Parathyroid adenoma (tissue), 2 donors: ENCODE measurements around the gene HPDL.

Source experiments
- H2AFZ ChIP-seq: fragments of 300-600 bp; sonication (generic); one replicate; pipeline ENCODE4 v1.7.0; 2017; ENCODE audit warnings: antibody characterized with exemption, mild to moderate bottlenecking
- H3K27ac ChIP-seq: fragments of 300-600 bp; sonication (generic); one replicate; pipeline ENCODE4 v1.7.0; 2017
- H3K27me3 ChIP-seq: fragments of 300-600 bp; sonication (generic); one replicate; pipeline ENCODE4 v1.7.0; 2017; ENCODE audit warnings: low read length; ENCODE audit not compliant: control insufficient read depth, insufficient read depth
- H3K36me3 ChIP-seq: fragments of 300-600 bp; sonication (generic); one replicate; pipeline ENCODE4 v1.7.0; 2017; ENCODE audit warnings: low read length; ENCODE audit not compliant: control insufficient read depth, insufficient read depth
- H3K4me1 ChIP-seq: fragments of 300-600 bp; sonication (generic); one replicate; pipeline ENCODE4 v1.7.0; 2017; ENCODE audit warnings: control low read depth
- H3K4me2 ChIP-seq: fragments of 300-600 bp; sonication (generic); one replicate; pipeline ENCODE4 v1.7.0; 2017; ENCODE audit warnings: low read length
- H3K4me3 ChIP-seq: fragments of 300-600 bp; sonication (generic); one replicate; pipeline ENCODE4 v1.7.0; 2017; ENCODE audit warnings: low read depth, low read length
- H3K79me2 ChIP-seq: fragments of 300-600 bp; sonication (generic); one replicate; pipeline ENCODE4 v1.7.0; 2017; ENCODE audit warnings: control low read depth
- H3K9ac ChIP-seq: fragments of 300-600 bp; sonication (generic); one replicate; pipeline ENCODE4 v1.7.0; 2017; ENCODE audit warnings: mild to moderate bottlenecking
- H3K9me3 ChIP-seq: fragments of 300-600 bp; sonication (generic); one replicate; pipeline ENCODE4 v1.7.0; 2017; ENCODE audit warnings: low read length; ENCODE audit not compliant: control insufficient read depth
- CTCF ChIP-seq: fragments of 300-600 bp; sonication (generic); IDR thresholded peaks from one replicate; pipeline ENCODE4 v1.7.0; 2017; ENCODE audit warnings: antibody characterized with exemption, mild to moderate bottlenecking
- donor health status: primary hyperparathyroidism.

HPDL gene

GRCh38 chr1:45375104-45376090, 48.7 kb downstream of the HPDL start:
- Histone ChIP-seq H2AFZ (no peak overlapping the region), H3K4me3 (no peak overlapping the region), H3K4me1 (no peaks in the 10 kb centered on the region), H3K79me2 (no peaks in the 10 kb centered on the region), H3K27ac (no peak overlapping the region), H3K4me2 (no peak overlapping the region), H3K9ac (no peak overlapping the region), H3K9me3 (no peaks in the 10 kb centered on the region), H3K27me3 (no peaks in the 10 kb centered on the region), H3K36me3 (no peaks in the 10 kb centered on the region)
- TF ChIP-seq CTCF: no peak

GRCh38 chr1:45378184-45378583, 51.5 kb downstream of the HPDL start:
- Histone ChIP-seq H3K27ac (no peak overlapping the region), H3K4me2 (no peak overlapping the region), H3K79me2 (no peaks in the 10 kb centered on the region), H3K27me3 (no peaks in the 10 kb centered on the region), H3K4me3 (no peak overlapping the region), H3K36me3 (no peaks in the 10 kb centered on the region), H2AFZ (no peak overlapping the region), H3K9ac (no peak overlapping the region), H3K9me3 (no peaks in the 10 kb centered on the region), H3K4me1 (no peaks in the 10 kb centered on the region)
- no peak for TF ChIP-seq CTCF
